GM18951 (cell line): Measurements from ENCODE around the gene MRPS9.

ENCODE experiments used
- POLR2A ChIP-seq: IDR thresholded peaks from 4 replicates; pipeline ENCODE4 v1.6.1; 2011; ENCODE audit warnings: mild to moderate bottlenecking; ENCODE audit not compliant: insufficient read length, insufficient read depth; ENCODE audit errors: extremely low read depth
- in situ Hi-C: fragments of 300-500 bp; cut with MboI; formaldehyde crosslinking; loops from one replicate; pipeline ENCODE4 v1.12.0; 2022; ENCODE audit warnings: low sequenced_read_pairs, mixed read lengths, inconsistent platforms; ENCODE audit not compliant: unreplicated experiment

The MRPS9 gene

GRCh38 chr2:105139556-105140239 lies 101.8 kb downstream of the MRPS9 start:
- in situ Hi-C loops = no loop called here
- TF ChIP-seq POLR2A = no peak

GRCh38 chr2:105140240-105140568 lies 102.3 kb downstream of the MRPS9 start:
- TF ChIP-seq POLR2A = no peak
- in situ Hi-C loops = no loop called here

GRCh38 chr2:105141099-105141614 lies 103.3 kb downstream of the MRPS9 start:
- in situ Hi-C loops = no loop called here
- no peak for TF ChIP-seq POLR2A

GRCh38 chr2:105142239-105142638 lies 104.4 kb downstream of the MRPS9 start:
- no peak for TF ChIP-seq POLR2A
- in situ Hi-C loops = no loop called here

- in situ Hi-C loops = no loop called here
Measured at GRCh38 chr2:105143094-105143466, 105.2 kb downstream of the MRPS9 start.

GRCh38 chr2:105143467-105144151 lies 105.7 kb downstream of the MRPS9 start:
- in situ Hi-C loops = no loop called here
- TF ChIP-seq POLR2A = no peak

More at GRCh38 chr2:105143094-105143466, 105.2 kb downstream of the MRPS9 start:
- no peak for TF ChIP-seq POLR2A

GRCh38 chr2:105144152-105144940 lies 106.5 kb downstream of the MRPS9 start:
- TF ChIP-seq POLR2A = no peak
- in situ Hi-C loops = no loop called here

GRCh38 chr2:105144941-105145300 lies 107.1 kb downstream of the MRPS9 start:
- in situ Hi-C loops = no loop called here
- TF ChIP-seq POLR2A = no peak

- TF ChIP-seq POLR2A = no peak
- in situ Hi-C loops = no loop called here
Measured at GRCh38 chr2:105149272-105149671, 111.4 kb downstream of the MRPS9 start.
